Trophoblast cell (in vitro differentiated cells and primary cell): ENCODE data around the gene BST2.

Source experiments
- DNase-seq, 2 donors: peaks; one replicate each; pipeline ENCODE4 v3.0.0-alpha.2; 2016
- H2AFZ ChIP-seq: 2 replicates; pipeline ENCODE4 v1.6.1; 2013; ENCODE audit warnings: low read length, moderate library complexity, mild to moderate bottlenecking; ENCODE audit not compliant: insufficient read depth, poor library complexity
- H2AK5ac ChIP-seq: 2 replicates; pipeline ENCODE4 v1.6.1; 2013; ENCODE audit warnings: mild to moderate bottlenecking, low read length
- H2BK120ac ChIP-seq: 2 replicates; pipeline ENCODE4 v1.6.1; 2013; ENCODE audit warnings: low read length, mild to moderate bottlenecking, moderate library complexity; ENCODE audit not compliant: insufficient read depth, poor library complexity
- H2BK12ac ChIP-seq: 2 replicates; pipeline ENCODE4 v1.6.1; 2013; ENCODE audit warnings: mild to moderate bottlenecking, low read length, moderate library complexity
- H2BK5ac ChIP-seq: 2 replicates; pipeline ENCODE4 v1.6.1; 2013; ENCODE audit warnings: low read length, low read depth, moderate library complexity, mild to moderate bottlenecking; ENCODE audit not compliant: poor library complexity
- H3K14ac ChIP-seq: 2 replicates; pipeline ENCODE4 v1.6.1; 2013; ENCODE audit warnings: mild to moderate bottlenecking, low read length
- H3K18ac ChIP-seq: 2 replicates; pipeline ENCODE4 v1.6.1; 2013; ENCODE audit warnings: mild to moderate bottlenecking, low read length
- H3K23ac ChIP-seq: 2 replicates; pipeline ENCODE4 v1.6.1; 2013; ENCODE audit warnings: low read length
- H3K27ac ChIP-seq: 2 replicates; pipeline ENCODE4 v1.5.1; 2013; ENCODE audit warnings: low read depth, mild to moderate bottlenecking, inconsistent platforms, low read length, moderate library complexity
- H3K27me3 ChIP-seq: 2 replicates; pipeline ENCODE4 v1.6.1; 2013; ENCODE audit warnings: inconsistent platforms, mild to moderate bottlenecking, low read length, moderate library complexity; ENCODE audit not compliant: insufficient read depth
- H3K36me3 ChIP-seq, 2 experiments: 1 replicate in 1 of 2; 2 replicates in 1 of 2; pipeline ENCODE4 v1.6.1; 2013; ENCODE audit warnings: low read length in 2 of 2, mild to moderate bottlenecking in 2 of 2, moderate library complexity in 1 of 2; ENCODE audit not compliant: insufficient read depth in 2 of 2, control insufficient read depth in 1 of 2
- H3K4ac ChIP-seq: 2 replicates; pipeline ENCODE4 v1.6.1; 2013; ENCODE audit warnings: low read depth, mild to moderate bottlenecking, low read length, moderate library complexity
- H3K4me1 ChIP-seq, 2 experiments: 1 replicate in 1 of 2; 2 replicates in 1 of 2; pipeline ENCODE4 v1.6.1; 2013; ENCODE audit warnings: low read length in 2 of 2, mild to moderate bottlenecking in 2 of 2, moderate library complexity in 1 of 2; ENCODE audit not compliant: insufficient read depth in 2 of 2, control insufficient read depth in 1 of 2
- H3K4me2 ChIP-seq: 2 replicates; pipeline ENCODE4 v1.6.1; 2013; ENCODE audit warnings: inconsistent platforms, mild to moderate bottlenecking, low read length, moderate library complexity
- H3K4me3 ChIP-seq: 2 replicates; pipeline ENCODE4 v1.5.1; 2013; ENCODE audit warnings: mild to moderate bottlenecking, low read depth, low read length, inconsistent platforms
- H3K79me1 ChIP-seq: one replicate; pipeline ENCODE4 v1.6.1; 2013; ENCODE audit warnings: low read length
- H3K79me2 ChIP-seq: 2 replicates; pipeline ENCODE4 v1.6.1; 2013; ENCODE audit warnings: low read length, mild to moderate bottlenecking; ENCODE audit not compliant: control insufficient read depth, insufficient read depth, poor library complexity
- H3K9ac ChIP-seq: 2 replicates; pipeline ENCODE4 v1.6.1; 2013; ENCODE audit warnings: mild to moderate bottlenecking, low read length
- H3K9me3 ChIP-seq: 2 replicates; pipeline ENCODE4 v1.6.1; 2013; ENCODE audit warnings: low read depth, mild to moderate bottlenecking, control low read depth, inconsistent platforms, low read length; ENCODE audit not compliant: insufficient read depth
- H4K12ac ChIP-seq: 2 replicates; pipeline ENCODE4 v1.6.1; 2013; ENCODE audit warnings: low read depth, mild to moderate bottlenecking, low read length, moderate library complexity
- H4K8ac ChIP-seq: 2 replicates; pipeline ENCODE4 v1.6.1; 2013; ENCODE audit warnings: low read depth, mild to moderate bottlenecking, low read length, moderate library complexity
- H4K91ac ChIP-seq: one replicate; pipeline ENCODE4 v1.6.1; 2013; ENCODE audit warnings: low read depth, mild to moderate bottlenecking, low read length, moderate library complexity
- WGBS: extraction: QIAGEN DNeasy Blood & Tissue Kit; methylation state at CpG from one replicate; pipeline ENCODE4 v1.1.7; 2013; ENCODE audit warnings: missing lambda C conversion rate; ENCODE audit not compliant: insufficient read length, insufficient coverage; ENCODE audit errors: extremely low coverage; 5-methylcytosine and 5-hydroxymethylcytosine counted together

BST2 gene

DNA sequence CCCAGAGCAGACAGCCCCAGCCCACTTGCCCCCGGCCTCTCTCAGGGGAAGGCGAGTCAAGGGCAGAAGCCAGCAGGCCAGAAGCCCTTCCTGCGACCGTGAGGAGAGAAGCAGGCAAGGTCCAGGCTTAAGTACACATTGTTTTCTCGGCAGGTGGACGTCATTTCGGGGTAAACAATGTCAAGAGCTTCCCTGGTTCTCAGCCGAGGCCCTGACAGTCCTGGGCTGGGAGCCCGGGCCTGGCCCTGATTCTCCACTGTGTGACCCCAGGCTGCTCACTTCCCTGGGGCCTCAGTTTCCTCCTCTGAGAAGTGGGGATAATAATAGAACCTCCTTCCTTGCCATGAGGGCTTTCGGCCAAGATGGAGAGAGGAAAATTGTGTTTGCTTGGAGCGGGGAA is 47.7 kb downstream of the BST2 start:
- no peak overlapping the region for H2BK12ac ChIP-seq
- H3K4me2 ChIP-seq = no peak overlapping the region
- no peak overlapping the region for H3K23ac ChIP-seq
- H3K27ac ChIP-seq = no peak overlapping the region
- H3K9ac ChIP-seq = no peak overlapping the region
- H2AFZ ChIP-seq = no peak overlapping the region
- H3K79me2 ChIP-seq = no peaks in the 10 kb centered on the region
- H4K12ac ChIP-seq = no peak overlapping the region
- H2AK5ac ChIP-seq = no peak overlapping the region
- no peaks in the 10 kb centered on the region for H3K36me3 ChIP-seq
- no peak overlapping the region for H4K8ac ChIP-seq
- peaks cover 3% of the 10 kb centered on the region for H3K9me3 ChIP-seq
- H4K91ac ChIP-seq = no peak overlapping the region
- H2BK120ac ChIP-seq = no peak overlapping the region
- H3K4me1 ChIP-seq = no peaks in the 10 kb centered on the region
- H3K79me1 ChIP-seq = no peaks in the 10 kb centered on the region
- no peak overlapping the region for H2BK5ac ChIP-seq
- no peak overlapping the region for H3K4me3 ChIP-seq
- no CpG with 5 or more reads among the region's 11 CpGs for WGBS
- no peak overlapping the region for H3K18ac ChIP-seq
- no peak overlapping the region for H3K14ac ChIP-seq
- H3K27me3 ChIP-seq = no peaks in the 10 kb centered on the region
- no peak overlapping the region for H3K4ac ChIP-seq
- DNase-seq = no peak

- H3K9ac ChIP-seq = no peak overlapping the region
- WGBS = no CpG with 5 or more reads among the region's 7 CpGs
- no peak overlapping the region for H4K12ac ChIP-seq
Observed at GRCh38 chr19:17357078-17357666, 48.3 kb downstream of the BST2 start.

DNA sequence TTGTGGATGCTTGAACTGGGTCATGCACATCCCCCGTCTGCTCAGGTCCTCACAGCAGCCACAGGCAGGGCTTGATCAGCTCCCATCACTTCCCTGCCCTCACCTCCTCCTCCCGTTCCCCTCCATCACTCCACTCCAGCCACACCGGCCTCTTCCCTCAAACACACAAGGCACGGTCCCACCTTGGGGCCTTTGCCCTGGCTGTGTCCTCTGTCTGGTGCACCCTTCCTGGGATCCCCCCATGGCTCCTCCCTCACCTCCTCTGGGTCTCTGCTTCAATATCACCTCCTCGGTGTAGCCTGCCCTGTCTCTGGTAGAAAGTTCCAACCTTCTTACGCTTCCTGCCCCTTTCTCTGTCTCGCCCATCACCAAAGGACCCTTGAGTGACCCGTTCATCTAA is 52.0 kb downstream of the BST2 start:
- H2AFZ ChIP-seq = no peak overlapping the region
- H3K4ac ChIP-seq = no peak overlapping the region
- no peak for DNase-seq
- no peak overlapping the region for H4K12ac ChIP-seq
- H3K18ac ChIP-seq = no peak overlapping the region
- H3K23ac ChIP-seq = no peak overlapping the region
- no peaks in the 10 kb centered on the region for H3K79me2 ChIP-seq
- no peak overlapping the region for H2AK5ac ChIP-seq
- no peak overlapping the region for H2BK5ac ChIP-seq
- no CpG with 5 or more reads among the region's 8 CpGs for WGBS
- H3K9ac ChIP-seq = no peak overlapping the region
- H2BK120ac ChIP-seq = no peak overlapping the region
- H3K4me1 ChIP-seq = peaks cover 0 to 2% of the 10 kb centered on the region in 2 experiments
- H3K27me3 ChIP-seq = no peaks in the 10 kb centered on the region
- H3K14ac ChIP-seq = no peak overlapping the region
- no peaks in the 10 kb centered on the region for H3K36me3 ChIP-seq
- H3K4me3 ChIP-seq = no peak overlapping the region
- peaks cover 4% of the 10 kb centered on the region for H3K9me3 ChIP-seq
- no peak overlapping the region for H4K8ac ChIP-seq
- H3K27ac ChIP-seq = no peak overlapping the region
- H4K91ac ChIP-seq = no peak overlapping the region
- no peak overlapping the region for H3K4me2 ChIP-seq
- no peaks in the 10 kb centered on the region for H3K79me1 ChIP-seq
- no peak overlapping the region for H2BK12ac ChIP-seq

More at GRCh38 chr19:17357078-17357666, 48.3 kb downstream of the BST2 start:
- H3K14ac ChIP-seq = no peak overlapping the region
- H3K4me2 ChIP-seq = no peak overlapping the region
- H3K36me3 ChIP-seq = no peaks in the 10 kb centered on the region
- no peaks in the 10 kb centered on the region for H3K27me3 ChIP-seq
- H3K79me2 ChIP-seq = no peaks in the 10 kb centered on the region
- H3K4ac ChIP-seq = no peak overlapping the region
- H2BK5ac ChIP-seq = no peak overlapping the region
- no peak overlapping the region for H2BK12ac ChIP-seq
- H2AFZ ChIP-seq = no peak overlapping the region
- no peak overlapping the region for H3K23ac ChIP-seq
- H3K79me1 ChIP-seq = no peaks in the 10 kb centered on the region
- no peak for DNase-seq
- H3K4me3 ChIP-seq = no peak overlapping the region
- no peak overlapping the region for H3K27ac ChIP-seq
- H2BK120ac ChIP-seq = no peak overlapping the region
- H3K4me1 ChIP-seq = no peaks in the 10 kb centered on the region
- H4K8ac ChIP-seq = no peak overlapping the region
- peaks cover 3% of the 10 kb centered on the region for H3K9me3 ChIP-seq
- H2AK5ac ChIP-seq = no peak overlapping the region
- no peak overlapping the region for H3K18ac ChIP-seq
- no peak overlapping the region for H4K91ac ChIP-seq
